ENCODE results near the gene SEC23B.

The SEC23B gene

GRCh38 chr20:18587665-18588573 lies 80.2 kb downstream of the SEC23B start, which contains the start of gene DTD1:
DTD1 (plus strand) TSS chr20:18588054; CDS start chr20:18588073, 19 bp downstream.
- peak; percentile 88 for DNase-seq

- no peak for DNase-seq
Measured at GRCh38 chr20:18588574-18588933, 80.8 kb downstream of the SEC23B start.

- no peak for DNase-seq
Measured at GRCh38 chr20:18589941-18590674, 82.4 kb downstream of the SEC23B start.

- no peak for DNase-seq
Measured at GRCh38 chr20:18596270-18596669, 88.5 kb downstream of the SEC23B start.

- DNase-seq = no peak
Measured at GRCh38 chr20:18609741-18610140, 102.0 kb downstream of the SEC23B start.

All from right kidney (tissue), 1 donor.